Ovary (tissue), 9 donors: ENCODE measurements around the gene DUS3L. TPM values are rescaled to one million over a fixed set of nuclear protein-coding genes. Genes with fewer than 3 reads are reported as not detected.
A peak's percentile ranks its signal among the peaks of the same experiment; 100 is the strongest.

Experiments used
- DNase-seq, 5 donors: peaks; one replicate each; pipeline ENCODE4 v3.0.0-alpha.2; 2019 to 2020
- H3K27ac ChIP-seq, 2 donors: fragments of 200-600 bp; one replicate each; pipeline versions ENCODE4 v1.5.1 to v1.8.0; 2019 to 2022
- H3K27me3 ChIP-seq: fragments of 200-600 bp; one replicate; pipeline ENCODE4 v1.8.0; 2022
- H3K36me3 ChIP-seq: fragments of 200-600 bp; sonication (generic); one replicate; pipeline ENCODE4 v1.5.1; 2019
- H3K4me1 ChIP-seq: one replicate; pipeline ENCODE4 v1.8.1; 2013; ENCODE audit warnings: mild to moderate bottlenecking, moderate library complexity; ENCODE audit not compliant: insufficient read depth
- H3K4me3 ChIP-seq: fragments of 200-600 bp; sonication (generic); one replicate; pipeline ENCODE4 v1.5.1; 2017
- H3K9me3 ChIP-seq, 2 donors: fragments of 200-600 bp in 1 of 2; sonication (generic) in 1 of 2; one replicate each; pipeline versions ENCODE4 v1.5.1 to v1.8.1; 2013 to 2019; ENCODE audit warnings: mild to moderate bottlenecking in 1 of 2, moderate library complexity in 1 of 2
- EP300 ChIP-seq: sonication (generic); formaldehyde crosslinking; IDR thresholded peaks from one replicate; pipeline ENCODE4 v1.6.1; 2017; ENCODE audit warnings: antibody characterized with exemption
- POLR2A ChIP-seq: fragments of 450-650 bp; IDR thresholded peaks from one replicate; pipeline ENCODE4 v1.6.1; 2017; ENCODE audit warnings: antibody characterized with exemption, mild to moderate bottlenecking, moderate library complexity
- WGBS, 3 donors: extraction: QIAGEN DNeasy Blood & Tissue Kit in 1 of 3; methylation state at CpG; one replicate each; pipeline versions ENCODE4 v1.1.5 to v1.1.7; 2013 to 2017; 5-methylcytosine and 5-hydroxymethylcytosine counted together
- intact Hi-C, 4 donors: fragments of 100-400 bp; cut with DNase I; formaldehyde crosslinking; loops; one replicate each; pipeline versions ENCODE4 v1.11.0 to v1.15.1; 2022 to 2023
- polyA plus RNA-seq, 2 donors: library from polyadenylated mRNA; stranded (reverse); fragments of 200-250 nt in 1 of 2; fragments of 350-450 nt in 1 of 2; fragmentation: Illumina TruSeq in 1 of 2; extraction: RNeasy Lipid Tissue Mini Kit (QIAGEN cat#74804) in 1 of 2; gene quantifications; one replicate each; pipeline ENCODE4 v1.2.3, GENCODE V29; 2013 to 2014
- total RNA-seq, 7 donors: library from RNA; depleted of rRNA in 2 of 7; stranded (reverse); fragments of >200 nt in 2 of 7; fragmentation: NEBNext Ultra II Directional in 3 of 7; extraction: Animal tissue kit (Norgen Biotek cat#: 25700) in 3 of 7; gene quantifications; one replicate each; pipeline versions ENCODE4 v1.1.0 to v1.2.4, GENCODE V29; 2016 to 2023
- TF ChIP-seq, protein P1 (sequence below), 3 donors: fragments of 450-650 bp in 2 of 3; fragments of 200-600 bp in 1 of 3; IDR thresholded peaks; one replicate each; pipeline versions ENCODE4 v1.5.1 to v1.8.0; 2016 to 2022; ENCODE audit warnings: antibody characterized with exemption in 3 of 3, mild to moderate bottlenecking in 1 of 3
- donor health status: DM: no; HTN: no; CAD: no; lungs with moderate emphysema.
- donor health status: DM: no; HTN: no; CAD: no.
- donor health status: Bipolar disorder and iron deficiency.
- donor health status: DM: yes; HTN: yes; CAD: no.
- donor health status: DM: no; HTN: no; CAD: no.
- donor health status: DM: yes; HTN: yes; CAD: no.

Gene DUS3L
- total and polyA plus RNA-seq, 9 donors = 1.2 to 50.1 (median 39.7) TPM

DNA sequence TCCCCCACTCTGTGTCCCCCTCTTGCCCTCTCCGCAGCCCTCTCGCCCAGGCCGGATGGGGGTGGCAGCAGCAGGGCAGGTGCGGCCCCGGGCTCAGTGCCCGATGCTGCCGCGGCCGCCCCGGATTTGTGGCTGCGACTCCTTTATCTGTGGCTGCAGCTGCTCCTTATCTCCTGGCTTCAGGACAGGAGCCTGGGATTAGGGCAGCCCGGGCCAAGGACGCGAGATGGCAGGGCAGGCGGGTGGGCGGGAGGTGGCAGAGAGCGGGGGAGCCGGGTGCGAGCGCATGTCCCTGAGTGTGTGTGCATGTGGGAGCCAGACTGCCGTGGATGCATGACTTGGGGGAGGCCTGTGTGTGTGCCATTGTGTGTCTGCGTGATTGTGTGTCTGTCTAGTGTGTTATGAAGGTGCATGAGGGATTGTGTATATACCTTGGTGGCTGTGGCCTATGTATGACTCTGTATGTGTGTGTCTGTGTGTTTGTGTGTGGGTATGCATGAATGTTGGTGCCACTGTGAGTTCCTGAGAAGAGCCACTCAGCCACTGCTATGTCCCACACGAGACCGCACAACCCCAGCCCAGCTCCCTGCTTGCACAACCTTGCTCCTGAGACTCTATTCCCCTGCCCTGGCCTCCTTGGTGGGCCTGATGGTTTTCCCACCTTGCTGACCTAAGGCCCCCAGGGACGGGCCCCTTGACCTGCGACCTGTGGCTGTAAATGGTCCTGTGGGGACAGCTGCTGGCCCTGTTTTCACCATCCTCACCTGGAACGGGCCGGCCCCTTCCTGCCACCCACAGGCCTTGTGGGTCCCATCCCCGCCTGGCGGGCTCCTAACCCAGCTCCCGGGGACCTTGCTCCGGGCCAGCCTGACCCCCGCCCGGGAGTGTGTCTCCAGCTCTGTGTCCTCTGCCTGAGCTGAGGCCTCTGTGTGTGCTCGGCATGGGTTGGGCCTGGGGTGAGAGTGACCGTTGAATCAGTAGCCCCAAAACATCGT lies 8.6 kb upstream of the DUS3L start:
- peak in 3 of 5 donors; percentile 22 to 51 (median 26) for DNase-seq
- WGBS, 3 donors = 36 to 42% (median 36%) methylated on average over 37 of the region's 37 CpGs
- H3K36me3 ChIP-seq = no peaks in the 10 kb centered on the region
- no peaks in the 10 kb centered on the region for H3K27me3 ChIP-seq
- no peak overlapping the region for H3K27ac ChIP-seq
- H3K4me3 ChIP-seq = no peak overlapping the region
- TF ChIP-seq, protein P1, sequence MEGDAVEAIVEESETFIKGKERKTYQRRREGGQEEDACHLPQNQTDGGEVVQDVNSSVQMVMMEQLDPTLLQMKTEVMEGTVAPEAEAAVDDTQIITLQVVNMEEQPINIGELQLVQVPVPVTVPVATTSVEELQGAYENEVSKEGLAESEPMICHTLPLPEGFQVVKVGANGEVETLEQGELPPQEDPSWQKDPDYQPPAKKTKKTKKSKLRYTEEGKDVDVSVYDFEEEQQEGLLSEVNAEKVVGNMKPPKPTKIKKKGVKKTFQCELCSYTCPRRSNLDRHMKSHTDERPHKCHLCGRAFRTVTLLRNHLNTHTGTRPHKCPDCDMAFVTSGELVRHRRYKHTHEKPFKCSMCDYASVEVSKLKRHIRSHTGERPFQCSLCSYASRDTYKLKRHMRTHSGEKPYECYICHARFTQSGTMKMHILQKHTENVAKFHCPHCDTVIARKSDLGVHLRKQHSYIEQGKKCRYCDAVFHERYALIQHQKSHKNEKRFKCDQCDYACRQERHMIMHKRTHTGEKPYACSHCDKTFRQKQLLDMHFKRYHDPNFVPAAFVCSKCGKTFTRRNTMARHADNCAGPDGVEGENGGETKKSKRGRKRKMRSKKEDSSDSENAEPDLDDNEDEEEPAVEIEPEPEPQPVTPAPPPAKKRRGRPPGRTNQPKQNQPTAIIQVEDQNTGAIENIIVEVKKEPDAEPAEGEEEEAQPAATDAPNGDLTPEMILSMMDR (IDR thresholded peaks at IDR 0.05) = no peak
- TF ChIP-seq EP300 = no peak
- TF ChIP-seq POLR2A = no peak
- intact Hi-C loops = loop anchor here in 2 of 4 donors (5.0 to 10.0 kb wide), 2 partner anchors 93 to 95 kb away; no protein-coding TSS in a partner anchor
- H3K9me3 ChIP-seq = no peaks in the 10 kb centered on the region
- H3K4me1 ChIP-seq = peaks cover 8% of the 10 kb centered on the region

DNA sequence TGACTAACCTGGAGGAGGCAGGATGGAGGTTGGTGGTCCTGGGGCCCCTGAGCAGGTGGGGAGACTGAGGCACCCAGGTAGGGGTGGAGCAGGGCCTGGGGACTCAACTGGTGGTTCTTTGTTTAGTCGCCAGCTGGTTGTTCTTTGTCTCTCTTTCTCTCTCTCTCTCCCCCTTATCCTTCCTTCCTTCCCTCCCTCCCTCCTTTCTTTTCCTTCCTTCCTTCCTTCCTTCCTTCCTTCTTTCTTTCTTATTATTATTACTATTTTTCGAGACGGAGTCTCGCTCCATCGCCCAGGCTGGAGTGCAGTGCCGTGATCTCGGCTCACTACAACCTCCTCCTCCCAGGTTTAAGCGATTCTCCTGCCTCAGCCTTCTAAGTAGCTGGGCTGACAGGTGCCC lies 7.3 kb upstream of the DUS3L start:
- Histone ChIP-seq H3K4me3 (no peak overlapping the region), H3K4me1 (peaks cover 6% of the 10 kb centered on the region), H3K9me3 (no peaks in the 10 kb centered on the region), H3K36me3 (no peaks in the 10 kb centered on the region), H3K27ac (no peak overlapping the region), H3K27me3 (no peaks in the 10 kb centered on the region)
- no peak for DNase-seq
- intact Hi-C loops = no loop called here
- 90 to 91% (median 90%) methylated on average over 8 of the region's 8 CpGs for WGBS, 3 donors
- TF ChIP-seq EP300 (no peak), POLR2A (no peak)
- TF ChIP-seq, protein P1 (IDR thresholded peaks at IDR 0.05) = no peak

DNA sequence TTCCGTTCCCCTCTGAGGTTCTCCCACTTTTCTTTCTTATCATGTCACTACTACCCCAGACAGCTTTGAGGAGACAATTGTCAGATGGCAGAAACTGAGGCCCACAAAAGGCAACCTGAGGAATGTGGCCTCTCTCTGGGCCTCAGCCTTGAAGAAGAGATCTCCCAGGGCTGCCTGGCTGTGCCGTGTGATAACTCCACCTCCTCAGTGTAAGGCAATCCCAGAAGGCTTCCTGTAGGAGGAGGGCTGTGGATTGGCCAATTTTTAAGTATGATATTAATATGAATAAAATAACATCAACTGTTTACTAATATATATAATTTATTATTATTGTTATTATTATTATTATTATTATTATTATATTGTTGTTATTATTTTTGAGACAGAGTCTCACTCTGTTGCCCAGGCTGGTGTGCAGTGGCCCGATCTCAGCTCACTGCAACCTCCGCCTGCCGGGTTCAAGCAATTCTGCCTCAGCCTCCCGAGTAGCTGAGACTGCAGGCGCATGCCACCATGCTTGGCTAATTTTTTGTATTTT lies 4.5 kb upstream of the DUS3L start:
- H3K4me3 ChIP-seq = no peak overlapping the region
- H3K27me3 ChIP-seq = no peaks in the 10 kb centered on the region
- H3K4me1 ChIP-seq = peaks cover 6% of the 10 kb centered on the region
- WGBS, 3 donors = 81 to 82% (median 81%) methylated on average over 7 of the region's 7 CpGs
- no peaks in the 10 kb centered on the region for H3K36me3 ChIP-seq
- no peak for DNase-seq
- H3K9me3 ChIP-seq = no peaks in the 10 kb centered on the region
- TF ChIP-seq EP300 (no peak), POLR2A (no peak)
- TF ChIP-seq, protein P1 (IDR thresholded peaks at IDR 0.05) = no peak
- intact Hi-C loops = no loop called here
- H3K27ac ChIP-seq = no peak overlapping the region

DNA sequence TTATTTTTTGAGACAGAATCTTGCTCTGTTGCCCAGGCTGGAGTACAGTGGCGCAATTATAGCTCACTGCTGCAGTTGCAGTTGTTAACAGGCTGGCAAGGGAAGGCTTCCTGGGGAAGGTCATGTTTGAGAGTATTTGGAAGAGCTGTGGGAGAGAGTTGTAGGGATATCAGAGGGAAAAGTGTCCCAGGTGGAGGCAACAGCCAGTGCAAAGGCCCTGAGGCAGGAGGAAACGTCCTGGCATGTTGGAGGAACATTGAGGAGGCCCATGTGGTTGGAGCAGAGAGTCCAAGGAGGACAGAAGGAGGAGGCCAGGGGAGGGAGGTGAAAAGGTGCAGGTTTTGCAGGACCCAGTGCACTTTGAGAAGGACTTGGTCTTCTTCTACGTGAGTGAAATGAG lies 2.2 kb upstream of the DUS3L start:
- no peak for DNase-seq
- peaks cover 2% of the 10 kb centered on the region for H3K36me3 ChIP-seq
- H3K9me3 ChIP-seq = no peaks in the 10 kb centered on the region
- H3K27ac ChIP-seq = no peak overlapping the region
- H3K4me3 ChIP-seq = no peak overlapping the region
- TF ChIP-seq, protein P1 (IDR thresholded peaks at IDR 0.05) = no peak
- no peak for TF ChIP-seq EP300
- no peak for TF ChIP-seq POLR2A
- no peaks in the 10 kb centered on the region for H3K27me3 ChIP-seq
- no peaks in the 10 kb centered on the region for H3K4me1 ChIP-seq
- 79 to 88% (median 86%) methylated on average over 3 of the region's 3 CpGs for WGBS, 3 donors
- intact Hi-C loops = no loop called here
